OCI-LY3 (cell line): ENCODE measurements around the gene LRRC7.

Source experiments
- EZH2phosphoT487 ChIP-seq: fragments of 200-600 bp; shearing (Covaris generic); IDR thresholded peaks from 2 replicates; pipeline ENCODE4 v1.6.1; 2018; ENCODE audit warnings: antibody characterized with exemption, mixed run types, low read depth
- TF ChIP-seq, protein P1 (sequence below): fragments of 200-600, 300-600 bp; sonication (generic); IDR thresholded peaks from 2 replicates; pipeline ENCODE4 v1.5.1; 2014; ENCODE audit warnings: antibody characterized with exemption, low read length, low read depth

- TF ChIP-seq, protein P1, sequence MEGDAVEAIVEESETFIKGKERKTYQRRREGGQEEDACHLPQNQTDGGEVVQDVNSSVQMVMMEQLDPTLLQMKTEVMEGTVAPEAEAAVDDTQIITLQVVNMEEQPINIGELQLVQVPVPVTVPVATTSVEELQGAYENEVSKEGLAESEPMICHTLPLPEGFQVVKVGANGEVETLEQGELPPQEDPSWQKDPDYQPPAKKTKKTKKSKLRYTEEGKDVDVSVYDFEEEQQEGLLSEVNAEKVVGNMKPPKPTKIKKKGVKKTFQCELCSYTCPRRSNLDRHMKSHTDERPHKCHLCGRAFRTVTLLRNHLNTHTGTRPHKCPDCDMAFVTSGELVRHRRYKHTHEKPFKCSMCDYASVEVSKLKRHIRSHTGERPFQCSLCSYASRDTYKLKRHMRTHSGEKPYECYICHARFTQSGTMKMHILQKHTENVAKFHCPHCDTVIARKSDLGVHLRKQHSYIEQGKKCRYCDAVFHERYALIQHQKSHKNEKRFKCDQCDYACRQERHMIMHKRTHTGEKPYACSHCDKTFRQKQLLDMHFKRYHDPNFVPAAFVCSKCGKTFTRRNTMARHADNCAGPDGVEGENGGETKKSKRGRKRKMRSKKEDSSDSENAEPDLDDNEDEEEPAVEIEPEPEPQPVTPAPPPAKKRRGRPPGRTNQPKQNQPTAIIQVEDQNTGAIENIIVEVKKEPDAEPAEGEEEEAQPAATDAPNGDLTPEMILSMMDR: no peak
- TF ChIP-seq EZH2phosphoT487: no peak
These were observed 6.2 kb downstream of the LRRC7 start for GRCh38 chr1:69573911-69574310.
